ENCODE data around the gene GABARAPL2. TPM values are rescaled to one million over a fixed set of nuclear protein-coding genes. Genes with fewer than 3 reads are reported as not detected.
A peak's percentile ranks its signal among the peaks of the same experiment; 100 is the strongest.

GABARAPL2 gene
- polyA plus RNA-seq, 1 donor (not counting 4 experiments of a cell fraction or from before 2014, with no cell fraction given), result 95.8 TPM

DNA sequence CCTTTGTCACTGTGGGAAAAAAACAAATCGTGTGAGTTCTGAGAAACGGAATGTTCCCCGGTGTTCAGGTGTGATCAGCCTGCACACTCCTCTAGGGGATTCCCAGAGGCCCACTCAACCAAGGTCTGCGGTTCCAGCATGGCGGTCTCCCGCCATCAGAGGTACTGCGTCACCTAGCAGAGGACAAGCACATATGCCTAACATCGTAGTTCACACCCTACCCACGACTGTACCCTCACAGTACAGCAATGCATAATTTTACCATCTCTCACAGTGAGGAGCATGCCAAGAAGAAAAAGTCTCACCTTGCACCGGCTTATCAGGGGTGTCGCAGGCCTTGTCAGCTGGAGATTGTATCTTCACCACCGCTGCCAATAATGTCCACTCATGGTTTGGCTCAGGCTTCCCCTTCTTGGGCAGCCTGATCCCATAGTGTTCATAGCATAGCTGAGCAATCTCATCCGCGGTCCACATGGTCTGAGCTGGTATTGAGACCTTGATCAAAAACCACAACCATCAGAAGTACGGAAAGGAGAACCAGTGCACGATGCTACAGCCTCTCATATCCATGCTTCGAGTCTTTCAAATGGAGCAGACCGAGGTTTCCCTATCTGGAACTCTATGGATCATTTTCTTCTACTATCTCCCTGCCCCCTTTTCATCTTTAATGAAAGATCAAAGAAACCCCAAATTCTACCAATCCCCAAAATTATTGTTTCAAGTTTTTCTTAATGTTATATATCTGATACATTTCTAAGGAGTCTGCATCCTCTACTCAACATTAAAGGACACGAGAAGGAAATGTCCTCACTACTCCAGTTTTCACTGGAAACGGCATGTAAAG lies 54.4 kb downstream of the GABARAPL2 start:
- no peaks in the 10 kb centered on the region for H3K9me3 ChIP-seq (ENCODE audit: control insufficient read depth, low read depth, low read length)
- no peak overlapping the region for H3K4me3 ChIP-seq (ENCODE audit: control insufficient read depth in 2 of 3, extremely low read depth in 1 of 3, insufficient read depth in 2 of 3, low read depth in 1 of 3, low read length in 3 of 3)
- TF ChIP-seq EZH2 (IDR thresholded peaks at IDR 0.05; ENCODE audit: low read length), result no peak
- TF ChIP-seq, protein P1, sequence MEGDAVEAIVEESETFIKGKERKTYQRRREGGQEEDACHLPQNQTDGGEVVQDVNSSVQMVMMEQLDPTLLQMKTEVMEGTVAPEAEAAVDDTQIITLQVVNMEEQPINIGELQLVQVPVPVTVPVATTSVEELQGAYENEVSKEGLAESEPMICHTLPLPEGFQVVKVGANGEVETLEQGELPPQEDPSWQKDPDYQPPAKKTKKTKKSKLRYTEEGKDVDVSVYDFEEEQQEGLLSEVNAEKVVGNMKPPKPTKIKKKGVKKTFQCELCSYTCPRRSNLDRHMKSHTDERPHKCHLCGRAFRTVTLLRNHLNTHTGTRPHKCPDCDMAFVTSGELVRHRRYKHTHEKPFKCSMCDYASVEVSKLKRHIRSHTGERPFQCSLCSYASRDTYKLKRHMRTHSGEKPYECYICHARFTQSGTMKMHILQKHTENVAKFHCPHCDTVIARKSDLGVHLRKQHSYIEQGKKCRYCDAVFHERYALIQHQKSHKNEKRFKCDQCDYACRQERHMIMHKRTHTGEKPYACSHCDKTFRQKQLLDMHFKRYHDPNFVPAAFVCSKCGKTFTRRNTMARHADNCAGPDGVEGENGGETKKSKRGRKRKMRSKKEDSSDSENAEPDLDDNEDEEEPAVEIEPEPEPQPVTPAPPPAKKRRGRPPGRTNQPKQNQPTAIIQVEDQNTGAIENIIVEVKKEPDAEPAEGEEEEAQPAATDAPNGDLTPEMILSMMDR (optimal IDR thresholded peaks at IDR 0.05 in 1 of 3, IDR thresholded peaks at IDR 0.05 in 1 of 3, conservative IDR thresholded peaks at IDR 0.05 in 1 of 3; ENCODE audit: extremely low read depth in 1 of 3, insufficient read depth in 2 of 3, low read length in 3 of 3), result no peak
- H3K36me3 ChIP-seq (ENCODE audit: control insufficient read depth in 2 of 2, extremely low read depth in 1 of 2, insufficient read depth in 2 of 2, low read length in 2 of 2), result peaks cover 13 to 27% of the 10 kb centered on the region in 2 experiments
- no peak overlapping the region for H2AFZ ChIP-seq (ENCODE audit: control insufficient read depth, low read length)
- peaks cover 7% of the 10 kb centered on the region for H3K4me1 ChIP-seq (ENCODE audit: control insufficient read depth, extremely low read depth, insufficient read depth, low read length)
- peaks cover 12% of the 10 kb centered on the region for H3K79me2 ChIP-seq (ENCODE audit: control insufficient read depth, insufficient read depth, low read length)
- peak overlapping the region; percentile 6 for H3K4me2 ChIP-seq (ENCODE audit: control insufficient read depth, extremely low read depth, insufficient read depth, low read depth, low read length)
- FAIRE-seq, result no peak
- no peak overlapping the region for H3K27ac ChIP-seq (ENCODE audit: control insufficient read depth, insufficient read depth, low read length)
- no peak overlapping the region for H3K9ac ChIP-seq (ENCODE audit: control insufficient read depth, extremely low read depth, insufficient read depth, low read length)
- no peaks in the 10 kb centered on the region for H3K9me1 ChIP-seq (ENCODE audit: control insufficient read depth, extremely low read depth, insufficient read depth, low read length)
- dilution Hi-C loops (cut with MboI; ENCODE audit: extremely low pct_ligation_motif_present, low sequenced_read_pairs), result no loop called here
- no peak for DNase-seq (ENCODE audit: low read depth, low spot score)
- no peaks in the 10 kb centered on the region for H4K20me1 ChIP-seq (ENCODE audit: control insufficient read depth, extremely low read depth, insufficient read depth, low read length)
- no peaks in the 10 kb centered on the region for H3K27me3 ChIP-seq (ENCODE audit: control insufficient read depth, extremely low read depth, insufficient read depth, low read length)

DNA sequence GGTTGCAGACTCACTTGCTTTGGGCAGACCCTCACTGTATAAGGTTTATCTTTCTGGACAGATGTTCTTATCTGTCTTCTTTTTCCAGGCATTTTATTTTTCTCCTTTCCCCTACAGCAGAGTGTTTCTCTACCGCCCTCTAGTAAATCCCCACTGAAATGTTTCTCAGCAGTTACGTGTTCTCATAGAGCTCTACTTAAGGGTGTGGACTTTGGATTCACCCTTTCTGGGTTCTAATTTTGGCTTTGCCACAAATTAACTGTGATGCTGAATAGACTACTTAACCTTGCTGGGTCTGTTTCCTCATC lies 54.9 kb downstream of the GABARAPL2 start:
- H3K4me1 ChIP-seq (ENCODE audit: control insufficient read depth, extremely low read depth, insufficient read depth, low read length), result peaks cover 7% of the 10 kb centered on the region
- no peaks in the 10 kb centered on the region for H3K27me3 ChIP-seq (ENCODE audit: control insufficient read depth, extremely low read depth, insufficient read depth, low read length)
- peaks cover 12% of the 10 kb centered on the region for H3K79me2 ChIP-seq (ENCODE audit: control insufficient read depth, insufficient read depth, low read length)
- FAIRE-seq (no peak), DNase-seq (ENCODE audit: low read depth, low spot score) (no peak)
- no peak overlapping the region for H3K9ac ChIP-seq (ENCODE audit: control insufficient read depth, extremely low read depth, insufficient read depth, low read length)
- no peak overlapping the region for H3K4me3 ChIP-seq (ENCODE audit: control insufficient read depth in 2 of 3, extremely low read depth in 1 of 3, insufficient read depth in 2 of 3, low read depth in 1 of 3, low read length in 3 of 3)
- TF ChIP-seq, protein P1 (optimal IDR thresholded peaks at IDR 0.05 in 1 of 3, IDR thresholded peaks at IDR 0.05 in 1 of 3, conservative IDR thresholded peaks at IDR 0.05 in 1 of 3; ENCODE audit: extremely low read depth in 1 of 3, insufficient read depth in 2 of 3, low read length in 3 of 3), result peak; percentile 41 to 46 (median 45)
- TF ChIP-seq EZH2 (IDR thresholded peaks at IDR 0.05; ENCODE audit: low read length), result no peak
- H3K4me2 ChIP-seq (ENCODE audit: control insufficient read depth, extremely low read depth, insufficient read depth, low read depth, low read length), result peak overlapping the region; percentile 6
- peaks cover 14 to 30% of the 10 kb centered on the region in 2 experiments for H3K36me3 ChIP-seq (ENCODE audit: control insufficient read depth in 2 of 2, extremely low read depth in 1 of 2, insufficient read depth in 2 of 2, low read length in 2 of 2)
- H2AFZ ChIP-seq (ENCODE audit: control insufficient read depth, low read length), result no peak overlapping the region
- H3K27ac ChIP-seq (ENCODE audit: control insufficient read depth, insufficient read depth, low read length), result no peak overlapping the region
- dilution Hi-C loops (cut with MboI; ENCODE audit: extremely low pct_ligation_motif_present, low sequenced_read_pairs), result no loop called here
- H3K9me1 ChIP-seq (ENCODE audit: control insufficient read depth, extremely low read depth, insufficient read depth, low read length), result no peaks in the 10 kb centered on the region
- no peaks in the 10 kb centered on the region for H4K20me1 ChIP-seq (ENCODE audit: control insufficient read depth, extremely low read depth, insufficient read depth, low read length)
- no peaks in the 10 kb centered on the region for H3K9me3 ChIP-seq (ENCODE audit: control insufficient read depth, low read depth, low read length)

All from keratinocyte (primary cell).